Neural progenitor cell (in vitro differentiated cells): Measurements from ENCODE around the gene SRGAP2C.
A peak's percentile ranks its signal among the peaks of the same experiment; 100 is the strongest.
"Not testable (repeated sequence)": the region's sequence is repeated elsewhere in the genome, so short reads cannot be mapped to it uniquely, and the experiment has no call there.

ENCODE experiments used
- EZH2 ChIP-seq: fragments of 200-600 bp; sonication (generic); IDR thresholded peaks from 2 replicates; pipeline ENCODE4 v1.6.1; 2017; ENCODE audit warnings: antibody characterized with exemption, mild to moderate bottlenecking, moderate library complexity
- EZH2phosphoT487 ChIP-seq: fragments of 200-600 bp; sonication (generic); IDR thresholded peaks from 2 replicates; pipeline ENCODE4 v1.6.1; 2017; ENCODE audit warnings: antibody characterized with exemption
- TF ChIP-seq, protein P1 (sequence below): fragments of 200-600 bp; sonication (generic); IDR thresholded peaks from 2 replicates; pipeline ENCODE4 v1.5.1; 2017; ENCODE audit warnings: antibody characterized with exemption, mild to moderate bottlenecking

DNA sequence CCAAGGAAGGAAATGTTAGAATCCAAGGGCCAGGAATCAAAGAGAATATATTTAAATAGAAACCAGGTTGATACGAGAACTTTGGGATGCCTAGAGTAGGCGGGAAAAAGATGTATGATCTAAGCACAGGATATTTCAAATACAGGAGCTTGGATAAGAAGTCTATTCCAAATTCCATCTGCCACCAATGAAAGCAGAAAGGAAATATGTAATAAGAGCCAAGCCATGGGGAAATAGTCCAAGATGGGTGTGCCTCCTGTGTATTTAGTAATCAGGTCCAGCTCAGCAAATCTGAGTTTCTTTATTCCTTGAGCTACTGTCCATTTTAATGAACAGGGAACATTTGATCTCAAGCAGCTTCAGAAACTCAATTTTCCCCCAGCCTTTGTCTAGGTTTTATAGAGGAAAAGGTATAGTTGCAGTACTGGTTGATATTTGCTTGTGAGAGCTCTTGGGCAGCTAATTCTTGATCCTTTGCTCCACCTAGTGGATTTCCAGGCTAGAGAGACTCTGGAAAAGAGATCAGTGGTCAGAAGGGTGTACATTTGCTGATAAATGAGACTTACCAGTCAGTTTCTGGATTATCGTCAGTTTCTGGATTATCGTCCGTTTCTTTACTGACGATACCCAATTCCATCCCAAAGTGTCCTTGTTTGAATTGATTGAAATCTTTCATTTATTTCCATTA lies 29.0 kb upstream of the SRGAP2C start:
- TF ChIP-seq EZH2, EZH2phosphoT487: not testable (repeated sequence)
- TF ChIP-seq, protein P1, sequence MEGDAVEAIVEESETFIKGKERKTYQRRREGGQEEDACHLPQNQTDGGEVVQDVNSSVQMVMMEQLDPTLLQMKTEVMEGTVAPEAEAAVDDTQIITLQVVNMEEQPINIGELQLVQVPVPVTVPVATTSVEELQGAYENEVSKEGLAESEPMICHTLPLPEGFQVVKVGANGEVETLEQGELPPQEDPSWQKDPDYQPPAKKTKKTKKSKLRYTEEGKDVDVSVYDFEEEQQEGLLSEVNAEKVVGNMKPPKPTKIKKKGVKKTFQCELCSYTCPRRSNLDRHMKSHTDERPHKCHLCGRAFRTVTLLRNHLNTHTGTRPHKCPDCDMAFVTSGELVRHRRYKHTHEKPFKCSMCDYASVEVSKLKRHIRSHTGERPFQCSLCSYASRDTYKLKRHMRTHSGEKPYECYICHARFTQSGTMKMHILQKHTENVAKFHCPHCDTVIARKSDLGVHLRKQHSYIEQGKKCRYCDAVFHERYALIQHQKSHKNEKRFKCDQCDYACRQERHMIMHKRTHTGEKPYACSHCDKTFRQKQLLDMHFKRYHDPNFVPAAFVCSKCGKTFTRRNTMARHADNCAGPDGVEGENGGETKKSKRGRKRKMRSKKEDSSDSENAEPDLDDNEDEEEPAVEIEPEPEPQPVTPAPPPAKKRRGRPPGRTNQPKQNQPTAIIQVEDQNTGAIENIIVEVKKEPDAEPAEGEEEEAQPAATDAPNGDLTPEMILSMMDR: peak; percentile 47
